HepG2 (cell line): ENCODE measurements around the gene CIBAR2. TPM values are rescaled to one million over a fixed set of nuclear protein-coding genes. Genes with fewer than 3 reads are reported as not detected.

Experiments
- ATAC-seq: fragments of 200-7000 bp; cut with Tn5 transposase; 3 replicates; pipeline ENCODE4 v1.9.1; 2020; ENCODE audit warnings: mild to moderate bottlenecking, moderate library complexity
- BruUV-seq: library from RNA; stranded (reverse); fragments of 400-500 nt; replicated peaks from 2 replicates; lab custom pipeline; 2021; lab: Mats Ljungman, UMichigan
- CTCF ChIA-PET: fragments of 300-600 bp; formaldehyde crosslinking; extraction: SDS; loops from one replicate; lab custom pipeline; 2021; ENCODE audit warnings: low total read pairs, inconsistent platforms, low intra/inter-chr PET ratio; lab: Yijun Ruan, JAX
- POLR2A ChIA-PET: fragments of 350-600 bp; sonication (Branson Sonifier 250); formaldehyde crosslinking; loops from one replicate; lab custom pipeline; 2020; ENCODE audit warnings: antibody characterized with exemption, inconsistent platforms; lab: Yijun Ruan, JAX
- DNase-seq: peaks from one replicate; pipeline ENCODE4 v3.0.0-alpha.2; 2015; ENCODE audit warnings: low spot score
- FAIRE-seq: peaks from 3 replicates; lab custom pipeline; 2011; peaks lifted over from hg19 to GRCh38; lab: Jason Lieb, UNC
- H2AFZ ChIP-seq: one replicate; pipeline ENCODE4 v1.6.1; 2011; ENCODE audit warnings: low read length, inconsistent platforms
- H3K27ac ChIP-seq: fragments of 300-600 bp; 3 replicates; pipeline ENCODE4 v1.8.0; 2011; ENCODE audit warnings: mixed run types, mild to moderate bottlenecking, mixed read lengths, low read length, inconsistent platforms; ENCODE audit not compliant: insufficient read depth; ENCODE audit errors: extremely low read length
- H3K27me3 ChIP-seq, 2 experiments: fragments of 200-600 bp in 1 of 2; 2 replicates in 1 of 2; 3 replicates in 1 of 2; pipeline versions ENCODE4 v1.6.0 to v1.8.0; 2011; ENCODE audit warnings: low read length in 2 of 2, mild to moderate bottlenecking in 2 of 2, moderate library complexity in 2 of 2, inconsistent platforms in 1 of 2; ENCODE audit not compliant: insufficient read depth in 2 of 2, control insufficient read depth in 1 of 2
- H3K36me3 ChIP-seq, 2 experiments: fragments of 200-600 bp in 1 of 2; replicated peaks in 1 of 2; 2 replicates in 1 of 2; 3 replicates in 1 of 2; pipeline versions ENCODE4 v1.5.1 to v1.8.0; 2011; ENCODE audit warnings: low read length in 2 of 2, inconsistent platforms in 1 of 2; ENCODE audit not compliant: insufficient read depth in 2 of 2, control insufficient read depth in 1 of 2
- H3K4me1 ChIP-seq: 2 replicates; pipeline ENCODE4 v1.5.1; 2012; ENCODE audit warnings: low read length, inconsistent platforms; ENCODE audit not compliant: insufficient read depth
- H3K4me2 ChIP-seq: 2 replicates; pipeline ENCODE4 v1.6.0; 2011; ENCODE audit warnings: low read depth, low read length, inconsistent platforms
- H3K4me3 ChIP-seq, 3 experiments: fragments of 200-600 bp in 1 of 3; sonication (generic), shearing (Covaris generic) in 1 of 3; replicated peaks in 1 of 3; 2 replicates each; pipeline ENCODE4 v1.5.1; 2011 to 2016; ENCODE audit warnings: low read length in 3 of 3, inconsistent platforms in 2 of 3, low read depth in 2 of 3, mild to moderate bottlenecking in 2 of 3, control low read depth in 1 of 3, mixed read lengths in 1 of 3; ENCODE audit not compliant: insufficient read depth in 1 of 3
- H3K79me2 ChIP-seq: one replicate; pipeline ENCODE4 v1.6.1; 2011; ENCODE audit warnings: low read length, inconsistent platforms; ENCODE audit not compliant: insufficient read depth
- H3K9ac ChIP-seq: 2 replicates; pipeline ENCODE4 v1.6.0; 2011; ENCODE audit warnings: mild to moderate bottlenecking, low read depth, low read length, inconsistent platforms; ENCODE audit not compliant: insufficient read depth
- H3K9me3 ChIP-seq: 2 replicates; pipeline ENCODE4 v1.5.1; 2012; ENCODE audit warnings: mild to moderate bottlenecking, low read length
- H4K20me1 ChIP-seq: 2 replicates; pipeline ENCODE4 v1.6.0; 2011; ENCODE audit warnings: inconsistent platforms, mild to moderate bottlenecking, low read length, moderate library complexity; ENCODE audit not compliant: insufficient read depth
- ATF2 ChIP-seq: sonication (generic); formaldehyde crosslinking; IDR thresholded peaks from 2 replicates; pipeline ENCODE4 v1.4.0; 2020; ENCODE audit warnings: missing genetic modification reagents
- CERS6 ChIP-seq: sonication (generic); formaldehyde crosslinking; IDR thresholded peaks from 2 replicates; pipeline ENCODE4 v1.5.0; 2020; ENCODE audit warnings: missing genetic modification reagents
- GLMP ChIP-seq: sonication (generic); formaldehyde crosslinking; IDR thresholded peaks from 2 replicates; pipeline ENCODE4 v1.9.0; 2021; ENCODE audit warnings: missing genetic modification reagents, mild to moderate bottlenecking, borderline replicate concordance
- HDAC2 ChIP-seq: sonication (generic); formaldehyde crosslinking; IDR thresholded peaks from 2 replicates; pipeline ENCODE4 v1.4.0; 2020; ENCODE audit warnings: missing genetic modification reagents
- HNRNPK ChIP-seq: fragments of 200-400 bp; formaldehyde crosslinking; IDR thresholded peaks from 2 replicates; pipeline ENCODE4 v1.6.1; 2018; ENCODE audit warnings: low read length, low read depth, moderate library complexity, mild to moderate bottlenecking; ENCODE audit not compliant: poor library complexity, severe bottlenecking
- NCOA5 ChIP-seq: sonication (generic); formaldehyde crosslinking; IDR thresholded peaks from 2 replicates; pipeline ENCODE4 v1.4.0; 2020; ENCODE audit warnings: missing genetic modification reagents
- NONO ChIP-seq, 2 experiments: fragments of 450-650 bp in 1 of 2; sonication (generic) in 1 of 2; formaldehyde crosslinking in 1 of 2; IDR thresholded peaks in 1 of 2; conservative IDR thresholded peaks in 1 of 2; 2 replicates each; pipeline versions ENCODE4 v1.6.1 to v1.8.0; 2017 to 2022; ENCODE audit warnings: mild to moderate bottlenecking in 1 of 2, missing genetic modification reagents in 1 of 2, moderate library complexity in 1 of 2
- PHF21A ChIP-seq: sonication (generic); formaldehyde crosslinking; IDR thresholded peaks from 2 replicates; pipeline ENCODE4 v1.5.0; 2020; ENCODE audit warnings: mild to moderate bottlenecking, missing genetic modification reagents
- POGZ ChIP-seq: sonication (generic); formaldehyde crosslinking; IDR thresholded peaks from 2 replicates; pipeline ENCODE4 v1.4.0; 2020; ENCODE audit warnings: mild to moderate bottlenecking, missing genetic modification reagents
- TFE3 ChIP-seq: IDR thresholded peaks from 2 replicates; pipeline ENCODE4 v1.6.1; 2016
- ZC3H13 ChIP-seq: sonication (generic); formaldehyde crosslinking; IDR thresholded peaks from 2 replicates; pipeline ENCODE4 v1.8.1; 2023; ENCODE audit warnings: mild to moderate bottlenecking, missing genetic modification reagents, moderate library complexity
- ZMYM2 ChIP-seq: sonication (generic); formaldehyde crosslinking; IDR thresholded peaks from 2 replicates; pipeline ENCODE4 v1.8.0; 2022; ENCODE audit warnings: mild to moderate bottlenecking, missing genetic modification reagents
- ZNF33B ChIP-seq: sonication (generic); formaldehyde crosslinking; IDR thresholded peaks from 2 replicates; pipeline ENCODE4 v1.5.1; 2020; ENCODE audit warnings: mild to moderate bottlenecking, missing genetic modification reagents
- ZNF713 ChIP-seq: sonication (generic); formaldehyde crosslinking; IDR thresholded peaks from 2 replicates; pipeline ENCODE4 v1.4.0; 2020; ENCODE audit warnings: mild to moderate bottlenecking, missing genetic modification reagents
- WGBS: methylation state at CpG from one replicate; pipeline ENCODE4 v1.1.6; 2017; ENCODE audit warnings: low lambda C conversion rate; 5-methylcytosine and 5-hydroxymethylcytosine counted together
- in situ Hi-C: cut with HindIII; loops from 2 replicates; pipeline ENCODE4 v1.10.0; 2017; ENCODE audit warnings: low pct_unique_long_range_greater_than_20kb; ENCODE audit not compliant: extremely low pct_ligation_motif_present
- intact Hi-C: fragments of 100-400 bp; cut with micrococcal nuclease; formaldehyde crosslinking; loops from one replicate; pipeline ENCODE4 v1.10.0; 2022; ENCODE audit not compliant: unreplicated experiment
- polyA plus RNA-seq, 8 experiments: library from polyadenylated mRNA; depleted of rRNA in 3 of 8; stranded (reverse) in 7 of 8; unstranded in 1 of 8; fragments of >200 nt; fragmentation: Illumina TruSeq in 4 of 8; extraction: Trizol in 4 of 8; gene quantifications; 2 replicates each; pipeline versions ENCODE4 v1.2.1 to v1.2.3, GENCODE V29; 2011 to 2016; ENCODE audit warnings: low read depth in 4 of 8, missing spikeins in 1 of 8, mixed read lengths in 1 of 8; ENCODE audit not compliant: insufficient read depth in 1 of 8
- total RNA-seq, 5 experiments: library from RNA; depleted of rRNA; stranded (reverse); fragments of >200 nt; fragmentation: Illumina TruSeq; extraction: Trizol; gene quantifications; 2 replicates each; pipeline ENCODE4 v1.2.3, GENCODE V29; 2016; ENCODE audit warnings: low read depth in 1 of 5

The CIBAR2 gene
- total and polyA plus RNA-seq, 2 of the 13 experiments (the other 11 are each of a cell fraction or from before 2014, with no cell fraction given), result not detected

GRCh38 chr16:85061566-85061965 is 50.7 kb downstream of the CIBAR2 start:
- in situ Hi-C loops, result no loop called here
- Histone ChIP-seq H4K20me1 (no peaks in the 10 kb centered on the region), H3K4me3 (no peak overlapping the region), H3K27ac (no peak overlapping the region), H3K27me3 (peaks cover 8 to 30% of the 10 kb centered on the region in 2 experiments; a peak in 4 of 5 replicates), H3K79me2 (no peaks in the 10 kb centered on the region), H3K9me3 (no peaks in the 10 kb centered on the region), H3K36me3 (no peaks in the 10 kb centered on the region), H3K4me1 (peaks cover 12% of the 10 kb centered on the region), H3K4me2 (no peak overlapping the region), H3K9ac (no peak overlapping the region), H2AFZ (no peak overlapping the region)
- WGBS, result 51% methylated on average over 8 of the region's 8 CpGs
- no TSS peak for BruUV-seq
- DNase-seq (no peak), FAIRE-seq (no peak), ATAC-seq (no peak)
- TF ChIP-seq ZNF713 (CRISPR knock-in tag), result no peak
- ChIA-PET CTCF (no interaction called here), POLR2A (no interaction called here)
- intact Hi-C loops, result no loop called here

- POLR2A ChIA-PET, result no interaction called here
- no TSS peak for BruUV-seq
- CTCF ChIA-PET, result no interaction called here
- no peak for TF ChIP-seq HNRNPK
- no peak for TF ChIP-seq ATF2 (CRISPR knock-in tag)
- TF ChIP-seq NONO (IDR thresholded peaks at IDR 0.05), result no peak
- no peak for TF ChIP-seq NONO (CRISPR knock-in tag; conservative IDR thresholded peaks at IDR 0.05)
- TF ChIP-seq TFE3 (CRISPR knock-in tag), result no peak
- no peak for TF ChIP-seq POGZ (CRISPR knock-in tag)
- TF ChIP-seq ZC3H13 (CRISPR knock-in tag), result no peak
- no peak for TF ChIP-seq ZMYM2 (CRISPR knock-in tag)
- TF ChIP-seq PHF21A (CRISPR knock-in tag), result no peak
- no peak for TF ChIP-seq NCOA5 (CRISPR knock-in tag)
- TF ChIP-seq CERS6 (CRISPR knock-in tag), result no peak
- TF ChIP-seq GLMP (CRISPR knock-in tag), result no peak
- TF ChIP-seq ZNF33B, result no peak
- TF ChIP-seq HDAC2, result no peak
Observed at GRCh38 chr16:85058909-85059308, 53.4 kb downstream of the CIBAR2 start.

More at GRCh38 chr16:85058909-85059308, 53.4 kb downstream of the CIBAR2 start:
- Histone ChIP-seq H3K4me2 (no peak overlapping the region), H3K27ac (no peak overlapping the region), H3K9ac (no peak overlapping the region), H3K79me2 (no peaks in the 10 kb centered on the region), H3K9me3 (no peaks in the 10 kb centered on the region), H4K20me1 (no peaks in the 10 kb centered on the region), H3K36me3 (no peaks in the 10 kb centered on the region), H3K4me3 (no peak overlapping the region), H2AFZ (no peak overlapping the region), H3K27me3 (peaks cover 0 to 13% of the 10 kb centered on the region in 2 experiments; a peak in 4 of 5 replicates), H3K4me1 (peaks cover 33% of the 10 kb centered on the region)
- ATAC-seq (no peak), DNase-seq (no peak), FAIRE-seq (no peak)
- intact Hi-C loops (no loop called here), in situ Hi-C loops (no loop called here)
- 70% methylated on average over 4 of the region's 4 CpGs for WGBS
